Esophagus muscularis mucosa (tissue), 4 donors: Measurements from ENCODE around the gene SPEG.

Experiments
- EP300 ChIP-seq: sonication (generic); formaldehyde crosslinking; IDR thresholded peaks from one replicate; pipeline ENCODE4 v1.6.1; 2017; ENCODE audit warnings: antibody characterized with exemption
- POLR2A ChIP-seq: fragments of 450-650 bp; IDR thresholded peaks from one replicate; pipeline ENCODE4 v1.6.1; 2017; ENCODE audit warnings: antibody characterized with exemption, moderate library complexity, mild to moderate bottlenecking, low read depth
- TF ChIP-seq, protein P1 (sequence below), 3 experiments: fragments of 200-600 bp in 2 of 3; fragments of 450-650 bp in 1 of 3; sonication (generic) in 2 of 3; IDR thresholded peaks; one replicate each; pipeline ENCODE4 v1.5.1; 2017 to 2019; ENCODE audit warnings: antibody characterized with exemption in 3 of 3, mild to moderate bottlenecking in 2 of 3, moderate library complexity in 1 of 3

DNA sequence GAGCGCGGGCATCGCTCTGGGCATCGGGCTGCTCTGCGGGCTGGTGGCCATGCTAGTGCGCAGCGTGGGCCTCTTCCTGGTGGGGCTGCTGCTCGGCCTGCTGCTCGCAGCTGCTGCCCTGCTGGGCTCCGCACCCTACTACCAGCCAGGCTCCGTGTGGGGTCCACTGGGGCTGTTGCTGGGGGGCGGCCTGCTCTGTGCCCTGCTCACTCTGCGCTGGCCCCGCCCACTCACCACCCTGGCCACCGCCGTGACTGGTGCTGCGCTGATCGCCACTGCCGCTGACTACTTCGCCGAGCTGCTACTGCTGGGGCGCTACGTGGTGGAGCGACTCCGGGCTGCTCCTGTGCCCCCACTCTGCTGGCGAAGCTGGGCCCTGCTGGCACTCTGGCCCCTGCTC is 113.0 kb downstream of the SPEG start:
- TF ChIP-seq EP300, result no peak
- TF ChIP-seq, protein P1, sequence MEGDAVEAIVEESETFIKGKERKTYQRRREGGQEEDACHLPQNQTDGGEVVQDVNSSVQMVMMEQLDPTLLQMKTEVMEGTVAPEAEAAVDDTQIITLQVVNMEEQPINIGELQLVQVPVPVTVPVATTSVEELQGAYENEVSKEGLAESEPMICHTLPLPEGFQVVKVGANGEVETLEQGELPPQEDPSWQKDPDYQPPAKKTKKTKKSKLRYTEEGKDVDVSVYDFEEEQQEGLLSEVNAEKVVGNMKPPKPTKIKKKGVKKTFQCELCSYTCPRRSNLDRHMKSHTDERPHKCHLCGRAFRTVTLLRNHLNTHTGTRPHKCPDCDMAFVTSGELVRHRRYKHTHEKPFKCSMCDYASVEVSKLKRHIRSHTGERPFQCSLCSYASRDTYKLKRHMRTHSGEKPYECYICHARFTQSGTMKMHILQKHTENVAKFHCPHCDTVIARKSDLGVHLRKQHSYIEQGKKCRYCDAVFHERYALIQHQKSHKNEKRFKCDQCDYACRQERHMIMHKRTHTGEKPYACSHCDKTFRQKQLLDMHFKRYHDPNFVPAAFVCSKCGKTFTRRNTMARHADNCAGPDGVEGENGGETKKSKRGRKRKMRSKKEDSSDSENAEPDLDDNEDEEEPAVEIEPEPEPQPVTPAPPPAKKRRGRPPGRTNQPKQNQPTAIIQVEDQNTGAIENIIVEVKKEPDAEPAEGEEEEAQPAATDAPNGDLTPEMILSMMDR (IDR thresholded peaks at IDR 0.05), result no peak
- no peak for TF ChIP-seq POLR2A
